ENCODE data around the gene SGF29. TPM values are rescaled to one million over a fixed set of nuclear protein-coding genes. Genes with fewer than 3 reads are reported as not detected.
"Not testable (repeated sequence)": the region's sequence is repeated elsewhere in the genome, so short reads cannot be mapped to it uniquely, and the experiment has no call there.

SGF29 gene
- total and polyA plus RNA-seq, 8 donors = 14.2 to 46.6 (median 21.8) TPM

GRCh38 chr16:28606291-28607115 is 52.8 kb downstream of the SGF29 start:
- intact Hi-C loops (cut with DNase I) = no loop called here
- 89 to 94% methylated on average over 16 of the region's 16 CpGs for WGBS, 2 donors
- ATAC-seq = no peak
- Histone ChIP-seq H3K36me3 (no peaks in the 10 kb centered on the region), H3K27me3 (no peaks in the 10 kb centered on the region), H3K27ac (no peak overlapping the region), H3K4me1 (peaks cover 7 to 16% (median 15%) of the 10 kb centered on the region in 3 donors), H3K4me3 (no peak overlapping the region), H3K9me3 (no peaks in the 10 kb centered on the region)
- TF ChIP-seq CTCF (IDR thresholded peaks at IDR 0.05) = no peak
- FAIRE-seq = no peak
- peak in 3 of 6 donors; percentile 5 to 82 (median 36) for DNase-seq

- Histone ChIP-seq H3K4me3 (no peak overlapping the region), H3K9me3 (no peaks in the 10 kb centered on the region), H3K27me3 (no peaks in the 10 kb centered on the region), H3K4me1 (peaks cover 7 to 16% (median 15%) of the 10 kb centered on the region in 3 donors), H3K27ac (no peak overlapping the region), H3K36me3 (no peaks in the 10 kb centered on the region)
- DNase-seq (peak in 1 of 6 donors; percentile 2), ATAC-seq (no peak), FAIRE-seq (no peak)
- intact Hi-C loops (cut with DNase I) = no loop called here
- WGBS, 2 donors = 95 to 97% methylated on average over 9 of the region's 9 CpGs
- no peak for TF ChIP-seq CTCF (IDR thresholded peaks at IDR 0.05)
Measured at GRCh38 chr16:28607116-28607623, 53.5 kb downstream of the SGF29 start.

GRCh38 chr16:28607681-28608495 is 54.2 kb downstream of the SGF29 start:
- peak in 1 of 6 donors; percentile 13 for DNase-seq
- H3K27ac ChIP-seq; intact Hi-C loops (cut with DNase I): not testable (repeated sequence)

GRCh38 chr16:28608496-28608808 is 54.7 kb downstream of the SGF29 start:
- H3K27ac ChIP-seq; H3K27me3 ChIP-seq; H3K4me3 ChIP-seq; FAIRE-seq; H3K36me3 ChIP-seq; intact Hi-C loops (cut with DNase I); ATAC-seq; H3K9me3 ChIP-seq: not testable (repeated sequence)
- 90 to 97% methylated on average over 6 of the region's 7 CpGs for WGBS, 2 donors
- H3K4me1 ChIP-seq = peaks cover 7 to 16% (median 15%) of the 10 kb centered on the region in 3 donors
- peak in 2 of 6 donors; percentile 44 to 78 for DNase-seq

More at GRCh38 chr16:28607681-28608495, 54.2 kb downstream of the SGF29 start:
- H3K4me3 ChIP-seq, H3K9me3 ChIP-seq, H3K36me3 ChIP-seq, H3K27me3 ChIP-seq, FAIRE-seq, ATAC-seq: not testable (repeated sequence)
- WGBS, 2 donors = 87 to 94% methylated on average over 10 of the region's 10 CpGs
- H3K4me1 ChIP-seq = peaks cover 7 to 16% (median 15%) of the 10 kb centered on the region in 3 donors

GRCh38 chr16:28608867-28609596 is 55.3 kb downstream of the SGF29 start:
- peak in 3 of 6 donors; percentile 40 to 86 (median 57) for DNase-seq
- H3K27me3 ChIP-seq; intact Hi-C loops (cut with DNase I); FAIRE-seq; H3K9me3 ChIP-seq; H3K36me3 ChIP-seq: not testable (repeated sequence)
- peak overlapping the region; percentile 42 to 65 (median 52) for H3K27ac ChIP-seq
- peaks cover 7 to 16% (median 15%) of the 10 kb centered on the region in 3 donors for H3K4me1 ChIP-seq
- ATAC-seq = peak in 3 of 4 donors; percentile 2 to 16 (median 6)
- peak overlapping the region in 1 of 4 donors; percentile 34 for H3K4me3 ChIP-seq
- 68 to 69% methylated on average over 10 of the region's 11 CpGs for WGBS, 2 donors

Measured in pancreas (tissue), 10 donors.